ENCODE data around the gene APOM.

The APOM gene

GRCh38 chr6:31631209-31631608 is 24.5 kb upstream of the APOM start:
- H3K4me1 ChIP-seq (ENCODE audit: control insufficient read depth, low read length): no peaks in the 10 kb centered on the region
- no peak for TF ChIP-seq EZH2phosphoT487 (IDR thresholded peaks at IDR 0.05; ENCODE audit: borderline replicate concordance, low read length)
- TF ChIP-seq CTCF (IDR thresholded peaks at IDR 0.05; ENCODE audit: low read depth, low read length, poor library complexity, severe bottlenecking): no peak
- peaks cover 4% of the 10 kb centered on the region; the same call in 1 of the 2 replicates for H4K20me1 ChIP-seq (ENCODE audit: control insufficient read depth, insufficient read depth, low read depth, low read length)
- no peak overlapping the region for H3K4me2 ChIP-seq (ENCODE audit: low read length)
- peaks cover 24% of the 10 kb centered on the region for H3F3A ChIP-seq (ENCODE audit: control insufficient read depth, insufficient read depth)
- no peak overlapping the region for H3K27ac ChIP-seq (ENCODE audit: low read depth, low read length)
- H3K27me3 ChIP-seq (ENCODE audit: control insufficient read depth, low read length): no peaks in the 10 kb centered on the region
- no peak overlapping the region for H3K4me3 ChIP-seq (ENCODE audit: low read length)
- peaks cover 42% of the 10 kb centered on the region for H3K79me2 ChIP-seq (ENCODE audit: control insufficient read depth, low read length)
- peaks cover 100% of the 10 kb centered on the region for H3K36me3 ChIP-seq (ENCODE audit: control insufficient read depth, low read length)
- H3K9me3 ChIP-seq (ENCODE audit: control insufficient read depth, insufficient read depth, low read length): no peaks in the 10 kb centered on the region
- no peaks in the 10 kb centered on the region for H3K9me2 ChIP-seq (replicated peaks; ENCODE audit: control insufficient read depth, low read length)

GRCh38 chr6:31631681-31632278 is 23.9 kb upstream of the APOM start:
- Histone ChIP-seq H4K20me1 (ENCODE audit: control insufficient read depth, insufficient read depth, low read depth, low read length) (peaks cover 4% of the 10 kb centered on the region; the same call in 1 of the 2 replicates), H3K9me3 (ENCODE audit: control insufficient read depth, insufficient read depth, low read length) (no peaks in the 10 kb centered on the region), H3K36me3 (ENCODE audit: control insufficient read depth, low read length) (peaks cover 100% of the 10 kb centered on the region), H3K27me3 (ENCODE audit: control insufficient read depth, low read length) (no peaks in the 10 kb centered on the region), H3K4me3 (ENCODE audit: low read length) (no peak overlapping the region), H3K79me2 (ENCODE audit: control insufficient read depth, low read length) (peaks cover 37% of the 10 kb centered on the region), H3K4me1 (ENCODE audit: control insufficient read depth, low read length) (no peaks in the 10 kb centered on the region), H3K27ac (ENCODE audit: low read depth, low read length) (no peak overlapping the region), H3K4me2 (ENCODE audit: low read length) (no peak overlapping the region), H3K9me2 (replicated peaks; ENCODE audit: control insufficient read depth, low read length) (no peaks in the 10 kb centered on the region), H3F3A (ENCODE audit: control insufficient read depth, insufficient read depth) (peaks cover 29% of the 10 kb centered on the region)
- TF ChIP-seq EZH2phosphoT487 (IDR thresholded peaks at IDR 0.05; ENCODE audit: borderline replicate concordance, low read length): no peak
- no peak for TF ChIP-seq CTCF (IDR thresholded peaks at IDR 0.05; ENCODE audit: low read depth, low read length, poor library complexity, severe bottlenecking)

GRCh38 chr6:31632279-31632946 is 23.3 kb upstream of the APOM start:
- Histone ChIP-seq H3K27ac (ENCODE audit: low read depth, low read length) (no peak overlapping the region), H3K36me3 (ENCODE audit: control insufficient read depth, low read length) (peaks cover 100% of the 10 kb centered on the region), H3K79me2 (ENCODE audit: control insufficient read depth, low read length) (peaks cover 34% of the 10 kb centered on the region)

More at GRCh38 chr6:31632279-31632946, 23.3 kb upstream of the APOM start:
- H4K20me1 ChIP-seq (ENCODE audit: control insufficient read depth, insufficient read depth, low read depth, low read length): peaks cover 4% of the 10 kb centered on the region; the same call in 1 of the 2 replicates
- H3F3A ChIP-seq (ENCODE audit: control insufficient read depth, insufficient read depth): peaks cover 33% of the 10 kb centered on the region
- TF ChIP-seq EZH2phosphoT487 (IDR thresholded peaks at IDR 0.05; ENCODE audit: borderline replicate concordance, low read length): no peak
- TF ChIP-seq CTCF (IDR thresholded peaks at IDR 0.05; ENCODE audit: low read depth, low read length, poor library complexity, severe bottlenecking): no peak
- H3K27me3 ChIP-seq (ENCODE audit: control insufficient read depth, low read length): no peaks in the 10 kb centered on the region
- no peak overlapping the region for H3K4me2 ChIP-seq (ENCODE audit: low read length)
- no peaks in the 10 kb centered on the region for H3K9me2 ChIP-seq (replicated peaks; ENCODE audit: control insufficient read depth, low read length)
- no peak overlapping the region for H3K4me3 ChIP-seq (ENCODE audit: low read length)
- H3K9me3 ChIP-seq (ENCODE audit: control insufficient read depth, insufficient read depth, low read length): no peaks in the 10 kb centered on the region
- H3K4me1 ChIP-seq (ENCODE audit: control insufficient read depth, low read length): no peaks in the 10 kb centered on the region

All from DOHH2 (cell line).